Measurements from ENCODE around the gene PTPN6.
"Not testable (repeated sequence)": the region's sequence is repeated elsewhere in the genome, so short reads cannot be mapped to it uniquely, and the experiment has no call there.

PTPN6 gene

DNA sequence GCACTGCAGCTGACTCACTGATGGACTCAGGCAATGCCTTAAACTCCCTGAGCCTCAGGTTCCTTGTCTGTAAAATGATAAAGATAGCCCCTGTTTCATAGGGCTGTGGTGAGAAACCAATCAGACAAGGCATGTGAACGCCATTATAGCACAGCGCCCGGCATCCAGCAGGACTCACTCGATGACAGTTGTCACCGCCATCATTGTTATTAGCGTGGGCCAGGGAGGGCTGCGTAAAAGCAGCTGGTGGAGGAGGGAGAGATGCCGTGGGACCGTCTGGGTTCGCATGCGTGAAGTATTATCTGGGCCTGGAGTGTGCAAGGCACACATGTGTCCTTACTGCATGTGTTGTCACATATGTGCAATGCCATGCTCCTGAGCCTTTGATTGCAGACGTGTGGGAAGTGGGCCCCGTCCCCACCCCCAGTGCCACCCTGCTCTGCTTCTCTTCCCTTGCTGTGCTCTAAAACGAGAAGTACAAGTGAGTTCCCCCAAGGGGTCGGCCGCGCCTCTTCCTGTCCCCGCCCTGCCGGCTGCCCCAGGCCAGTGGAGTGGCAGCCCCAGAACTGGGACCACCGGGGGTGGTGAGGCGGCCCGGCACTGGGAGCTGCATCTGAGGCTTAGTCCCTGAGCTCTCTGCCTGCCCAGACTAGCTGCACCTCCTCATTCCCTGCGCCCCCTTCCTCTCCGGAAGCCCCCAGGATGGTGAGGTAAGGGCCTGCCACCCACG lies at the start of gene PTPN6:
TSS of gene PTPN6 (plus strand) at position 546 of the 730 bp plus-strand sequence. CDS start at position 703, 157 bp downstream.
- no peak for DNase-seq

GRCh38 chr12:6902448-6902847 lies 48.7 kb upstream of the PTPN6 start:
- DNase-seq = no peak

DNA sequence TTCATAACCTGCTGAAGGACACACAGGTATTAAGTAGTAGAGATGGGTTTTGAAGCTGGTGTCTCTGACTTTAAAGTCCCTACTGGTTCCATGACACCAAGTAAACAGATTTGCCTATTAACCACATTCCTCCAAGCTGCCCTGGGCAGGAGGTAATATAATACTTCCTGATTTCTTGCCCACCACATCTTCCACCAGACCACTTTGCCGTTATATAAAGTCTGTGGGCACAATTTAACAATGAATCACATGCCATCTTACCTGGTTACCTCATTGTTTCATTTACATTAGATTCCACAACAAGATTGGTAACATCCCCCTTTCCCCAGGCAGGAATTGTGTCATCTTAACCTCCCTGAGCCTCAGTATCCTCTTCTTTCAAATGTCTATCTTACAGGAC lies 47.4 kb upstream of the PTPN6 start:
- DNase-seq = no peak

DNA sequence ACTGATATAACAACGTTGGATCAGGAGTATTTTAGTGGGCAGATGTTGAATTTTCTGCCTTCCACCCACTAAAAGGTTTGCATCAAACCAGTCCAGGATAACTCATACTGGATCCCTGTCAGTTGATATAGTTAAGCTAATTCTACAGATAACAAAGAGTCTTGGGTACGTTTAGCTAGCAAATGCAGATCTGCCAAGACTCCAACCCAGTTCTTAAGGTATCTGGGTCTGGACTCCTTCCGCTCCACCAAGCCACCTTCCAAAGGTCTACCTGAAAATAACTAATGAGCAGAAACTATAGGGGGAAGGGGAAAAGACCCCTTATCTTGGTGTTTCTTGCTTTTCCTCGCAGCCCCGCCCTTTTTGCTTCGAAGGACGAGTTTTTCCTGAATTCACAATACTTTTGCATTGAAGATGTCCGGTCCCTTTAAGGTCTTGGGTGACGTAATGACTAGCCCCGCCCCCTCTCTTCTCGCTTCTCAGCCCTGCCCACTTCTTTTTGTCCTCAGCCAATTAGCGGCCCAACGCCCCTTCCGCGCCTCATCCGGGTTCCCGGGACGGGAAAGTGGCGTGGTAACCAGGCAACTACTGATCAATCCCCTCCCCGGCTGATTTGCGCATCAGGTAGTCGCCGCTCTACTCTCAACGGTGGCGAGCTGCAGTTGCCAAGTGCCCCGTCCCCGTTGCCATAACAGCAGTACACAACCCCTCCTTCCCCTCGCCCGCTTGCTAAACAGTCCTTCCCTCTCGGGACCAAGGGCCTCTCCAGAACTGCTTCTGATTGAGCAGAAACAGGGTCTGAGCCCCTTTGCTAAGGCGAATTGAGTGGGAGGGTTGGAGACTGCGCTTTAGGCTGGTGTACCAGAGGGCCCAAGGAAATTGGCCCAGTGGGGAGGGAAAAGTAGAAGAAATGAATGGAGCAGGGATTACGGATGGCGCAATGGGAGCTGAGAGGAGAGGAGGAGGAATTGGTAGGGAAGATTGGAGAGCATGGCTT lies 46.6 kb upstream of the PTPN6 start, which contains the start of gene LRRC23:
TSS of gene LRRC23 (plus strand) at position 543 of the 997 bp plus-strand sequence. CDS start 812 bp downstream, outside the sequence.
- DNase-seq = peak; percentile 97

DNA sequence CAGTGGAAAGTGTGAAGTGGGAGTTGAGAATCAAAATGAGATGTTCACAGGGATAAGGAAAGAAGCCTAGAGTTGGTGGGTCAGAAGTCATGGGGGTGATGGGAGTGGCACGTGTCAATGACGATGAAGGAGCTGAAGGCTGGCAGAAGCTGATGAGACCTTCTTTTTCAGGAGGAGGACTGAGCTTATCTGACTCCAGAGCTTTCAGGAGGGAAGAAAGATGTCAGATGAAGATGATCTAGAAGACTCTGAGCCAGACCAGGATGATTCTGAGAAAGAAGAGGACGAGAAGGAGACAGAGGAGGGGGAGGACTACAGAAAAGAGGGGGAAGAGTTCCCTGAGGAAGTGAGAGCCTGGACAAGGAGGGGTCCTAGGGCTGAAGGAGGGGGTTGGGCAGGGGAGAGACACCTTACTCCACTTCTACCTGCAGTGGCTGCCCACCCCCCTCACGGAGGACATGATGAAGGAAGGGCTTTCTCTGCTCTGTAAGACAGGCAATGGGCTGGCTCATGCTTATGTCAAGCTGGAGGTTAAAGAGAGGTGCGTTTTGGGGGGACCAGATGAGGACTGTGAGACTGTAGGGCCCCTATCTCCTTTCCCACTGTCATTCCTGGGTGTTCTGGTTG lies 45.6 kb upstream of the PTPN6 start:
- DNase-seq = no peak

DNA sequence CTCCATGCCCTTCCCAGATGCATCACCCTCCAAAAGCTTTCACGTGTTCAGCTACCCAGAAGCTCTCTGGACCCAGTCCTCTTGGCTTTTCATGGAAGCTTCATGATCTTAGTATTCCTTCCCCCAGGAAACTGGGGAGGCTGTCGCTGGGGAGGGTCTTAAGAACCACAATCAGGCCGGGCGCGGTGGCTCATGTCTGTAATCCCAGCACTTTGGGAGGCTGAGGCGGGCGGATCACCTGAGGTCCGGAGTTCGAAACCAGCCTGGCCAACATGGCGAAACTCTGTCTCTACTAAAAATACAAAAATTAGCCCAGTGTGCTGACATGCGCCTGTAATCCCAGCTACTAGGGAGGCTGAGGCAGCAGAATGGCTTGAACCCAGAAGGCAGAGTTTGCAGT lies 43.0 kb upstream of the PTPN6 start:
- not testable (repeated sequence) for DNase-seq

GRCh38 chr12:6909421-6910145 lies 41.6 kb upstream of the PTPN6 start:
- no peak for DNase-seq

GRCh38 chr12:6912164-6912935 lies 38.8 kb upstream of the PTPN6 start:
- DNase-seq = no peak

- peak; percentile 81 for DNase-seq
Observed at GRCh38 chr12:6914246-6914946, 36.8 kb upstream of the PTPN6 start, which contains the start of gene ENO2. TSS of gene ENO2 (plus strand) at chr12:6914580. CDS start at chr12:6915833, 1,253 bp downstream.

- peak; percentile 64 for DNase-seq
Observed at GRCh38 chr12:6914947-6915788, 36.0 kb upstream of the PTPN6 start.

DNA sequence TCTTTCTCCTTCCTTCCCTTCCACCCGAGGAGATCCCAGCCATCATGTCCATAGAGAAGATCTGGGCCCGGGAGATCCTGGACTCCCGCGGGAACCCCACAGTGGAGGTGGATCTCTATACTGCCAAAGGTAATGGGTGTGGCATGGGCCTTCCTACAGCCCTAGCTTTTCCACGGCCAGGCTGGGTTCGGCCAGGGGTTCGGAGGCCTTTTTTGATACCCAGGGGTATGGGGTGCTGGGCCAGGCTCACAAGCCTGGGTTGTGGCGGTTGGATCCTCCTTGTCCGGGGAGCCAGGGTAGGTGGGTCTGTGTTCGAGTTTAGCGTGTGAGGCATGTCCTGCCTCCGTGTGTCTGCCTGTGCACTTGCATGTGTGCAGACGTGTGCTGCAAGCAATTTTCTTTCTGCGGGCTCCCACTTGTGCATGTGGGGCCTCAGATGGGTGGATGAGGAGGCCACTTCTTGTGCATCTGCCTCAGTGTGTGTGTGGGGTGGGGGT lies 35.3 kb upstream of the PTPN6 start:
- no peak for DNase-seq

GRCh38 chr12:6916426-6917200 lies 34.5 kb upstream of the PTPN6 start:
- no peak for DNase-seq

DNA sequence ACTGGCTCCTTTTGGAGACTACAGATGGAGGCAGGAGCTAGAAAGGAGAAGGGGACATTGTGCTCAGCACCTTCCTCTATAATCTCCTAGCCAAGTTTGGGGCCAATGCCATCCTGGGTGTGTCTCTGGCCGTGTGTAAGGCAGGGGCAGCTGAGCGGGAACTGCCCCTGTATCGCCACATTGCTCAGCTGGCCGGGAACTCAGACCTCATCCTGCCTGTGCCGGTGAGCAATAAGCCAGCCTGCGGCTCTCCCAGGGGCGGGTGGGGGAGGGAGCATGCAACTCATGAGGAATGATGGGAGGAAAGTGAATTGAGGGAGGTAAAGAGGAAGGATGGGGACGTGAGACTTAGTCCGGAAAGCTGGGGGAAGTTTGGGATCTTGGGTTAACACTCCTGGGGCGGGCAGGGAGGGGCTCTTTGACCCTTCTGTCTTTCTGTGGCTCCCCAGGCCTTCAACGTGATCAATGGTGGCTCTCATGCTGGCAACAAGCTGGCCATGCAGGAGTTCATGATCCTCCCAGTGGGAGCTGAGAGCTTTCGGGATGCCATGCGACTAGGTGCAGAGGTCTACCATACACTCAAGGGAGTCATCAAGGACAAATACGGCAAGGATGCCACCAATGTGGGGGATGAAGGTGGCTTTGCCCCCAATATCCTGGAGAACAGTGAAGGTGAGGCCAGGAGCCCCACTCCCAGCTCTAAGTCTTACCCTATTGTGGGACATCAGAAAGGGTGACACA lies 33.5 kb upstream of the PTPN6 start:
- peak; percentile 71 for DNase-seq

GRCh38 chr12:6919588-6919987 lies 31.6 kb upstream of the PTPN6 start:
- DNase-seq = no peak

GRCh38 chr12:6921539-6921938 lies 29.6 kb upstream of the PTPN6 start:
- no peak for DNase-seq

DNA sequence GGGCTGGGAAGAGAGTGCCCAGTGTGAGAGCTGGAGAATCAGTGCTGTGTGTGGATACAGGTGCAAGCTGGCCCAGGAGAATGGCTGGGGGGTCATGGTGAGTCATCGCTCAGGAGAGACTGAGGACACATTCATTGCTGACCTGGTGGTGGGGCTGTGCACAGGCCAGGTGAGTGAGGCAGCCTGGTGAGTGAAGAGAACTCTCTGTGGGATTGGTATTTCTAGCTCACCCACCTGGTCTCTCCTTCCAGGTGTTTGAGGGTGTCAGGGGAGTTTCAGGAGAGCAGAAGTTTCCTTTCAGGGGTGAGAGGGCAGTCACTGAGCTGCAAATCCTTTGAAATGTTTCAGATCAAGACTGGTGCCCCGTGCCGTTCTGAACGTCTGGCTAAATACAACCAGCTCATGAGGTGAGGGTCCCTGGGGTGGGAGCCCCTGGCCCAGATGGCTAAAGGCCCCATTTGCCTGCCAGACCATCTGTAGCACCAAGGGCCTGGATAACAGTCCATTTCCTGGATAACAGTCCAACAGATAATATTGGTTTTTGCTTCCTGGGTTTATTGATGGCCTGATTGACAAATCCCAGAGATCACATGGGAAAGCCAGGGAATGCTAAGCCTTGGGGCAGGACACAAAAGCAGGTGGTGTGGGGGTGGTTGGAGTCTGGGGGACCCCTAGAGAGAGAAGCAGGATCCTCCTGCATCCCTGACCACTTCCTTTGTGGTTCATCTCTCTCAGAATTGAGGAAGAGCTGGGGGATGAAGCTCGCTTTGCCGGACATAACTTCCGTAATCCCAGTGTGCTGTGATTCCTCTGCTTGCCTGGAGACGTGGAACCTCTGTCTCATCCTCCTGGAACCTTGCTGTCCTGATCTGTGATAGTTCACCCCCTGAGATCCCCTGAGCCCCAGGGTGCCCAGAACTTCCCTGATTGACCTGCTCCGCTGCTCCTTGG lies 28.9 kb upstream of the PTPN6 start:
- DNase-seq = no peak
